Activated CD8-positive, alpha-beta T cell treated with anti-CD3 and anti-CD28 coated beads for 36 hours (primary cell): ENCODE data around the gene NRROS. TPM values are rescaled to one million over a fixed set of nuclear protein-coding genes. Genes with fewer than 3 reads are reported as not detected.

Experiments
- ATAC-seq: fragments of 200-7000 bp; cut with Tn5 transposase; one replicate; pipeline ENCODE4 v1.10.0; 2021; ENCODE audit warnings: mild to moderate bottlenecking, moderate library complexity
- CTCF ChIA-PET: fragments of 350-600 bp; sonication (Branson Sonifier 250); formaldehyde crosslinking; loops from one replicate; lab custom pipeline; 2021; ENCODE audit warnings: antibody characterized with exemption; lab: Charles Lee
- POLR2A ChIA-PET: fragments of 350-600 bp; sonication (Branson Sonifier 250); formaldehyde crosslinking; loops from one replicate; lab custom pipeline; 2021; ENCODE audit warnings: antibody characterized with exemption; lab: Charles Lee
- DNase-seq: peaks from one replicate; pipeline ENCODE4 v3.0.0-alpha.2; 2020
- H3K27ac Mint-ChIP-seq: one replicate; pipeline ENCODE4 v1.8.0; 2021; ENCODE audit warnings: mild to moderate bottlenecking, mixed read lengths
- H3K27me3 Mint-ChIP-seq: one replicate; pipeline ENCODE4 v1.8.0; 2021; ENCODE audit warnings: mixed read lengths
- H3K36me3 Mint-ChIP-seq: one replicate; pipeline ENCODE4 v1.8.0; 2021; ENCODE audit warnings: low read depth, mixed read lengths
- H3K4me1 Mint-ChIP-seq: one replicate; pipeline ENCODE4 v1.8.0; 2021; ENCODE audit warnings: low read depth, mixed read lengths
- H3K4me3 Mint-ChIP-seq: one replicate; pipeline ENCODE4 v1.8.0; 2021; ENCODE audit warnings: mild to moderate bottlenecking, moderate library complexity, mixed read lengths
- H3K9me3 Mint-ChIP-seq: one replicate; pipeline ENCODE4 v1.8.0; 2021; ENCODE audit warnings: mixed read lengths
- CTCF ChIP-seq: fragments of 200-600 bp; IDR thresholded peaks from one replicate; pipeline ENCODE4 v1.8.0; 2022; ENCODE audit warnings: antibody characterized with exemption, mild to moderate bottlenecking
- intact Hi-C: fragments of 100-400 bp; cut with micrococcal nuclease; formaldehyde crosslinking; loops from one replicate; pipeline ENCODE4 v1.10.0; 2022
- total RNA-seq, 2 experiments: library from RNA; stranded (reverse); gene quantifications; one replicate each; pipeline ENCODE4 v1.2.3, GENCODE V29; 2021

NRROS gene
- total RNA-seq, 2 experiments from 2014 or later, result 24.2 to 26.5 TPM

GRCh38 chr3:196697270-196697669 is 57.8 kb downstream of the NRROS start:
- peaks cover 5% of the 10 kb centered on the region for H3K4me1 Mint-ChIP-seq
- no peaks in the 10 kb centered on the region for H3K9me3 Mint-ChIP-seq
- ChIA-PET CTCF (interaction anchor here (0.9 to 2.4 kb wide), 3 partner anchors 13 to 169 kb away, joined by 3 to 6 read pairs (median 4); no protein-coding TSS in a partner anchor), POLR2A (interaction anchor here (1.0 kb wide), 1 partner anchor 12 kb away, joined by 3 read pairs; no protein-coding TSS in a partner anchor)
- H3K27ac Mint-ChIP-seq, result no peak overlapping the region
- H3K36me3 Mint-ChIP-seq, result no peaks in the 10 kb centered on the region
- H3K4me3 Mint-ChIP-seq, result no peak overlapping the region
- H3K27me3 Mint-ChIP-seq, result no peaks in the 10 kb centered on the region
- no peak for ATAC-seq
- intact Hi-C loops, result no loop called here
- no peak for DNase-seq
- TF ChIP-seq CTCF, result no peak

GRCh38 chr3:196699749-196700148 is 60.3 kb downstream of the NRROS start:
- ChIA-PET CTCF (no interaction called here), POLR2A (interaction anchor here (0.9 kb wide), 1 partner anchor 12 kb away, joined by 5 read pairs; the partner anchor contains the start of genes CEP19 and PIGX)
- H3K4me3 Mint-ChIP-seq, result no peak overlapping the region
- DNase-seq, result no peak
- intact Hi-C loops, result no loop called here
- no peaks in the 10 kb centered on the region for H3K9me3 Mint-ChIP-seq
- no peak for TF ChIP-seq CTCF
- H3K27me3 Mint-ChIP-seq, result no peaks in the 10 kb centered on the region
- no peak overlapping the region for H3K27ac Mint-ChIP-seq
- no peaks in the 10 kb centered on the region for H3K36me3 Mint-ChIP-seq
- no peak for ATAC-seq
- H3K4me1 Mint-ChIP-seq, result peaks cover 3% of the 10 kb centered on the region

GRCh38 chr3:196700801-196701200 is 61.3 kb downstream of the NRROS start:
- DNase-seq (no peak), ATAC-seq (no peak)
- H3K4me3 Mint-ChIP-seq, result no peak overlapping the region
- no peak overlapping the region for H3K27ac Mint-ChIP-seq
- H3K4me1 Mint-ChIP-seq, result peaks cover 3% of the 10 kb centered on the region
- H3K9me3 Mint-ChIP-seq, result no peaks in the 10 kb centered on the region
- intact Hi-C loops, result no loop called here
- ChIA-PET CTCF (no interaction called here), POLR2A (no interaction called here)
- no peak for TF ChIP-seq CTCF
- H3K27me3 Mint-ChIP-seq, result no peaks in the 10 kb centered on the region
- H3K36me3 Mint-ChIP-seq, result no peaks in the 10 kb centered on the region

- Mint-ChIP-seq H3K36me3 (peaks cover 4% of the 10 kb centered on the region), H3K9me3 (no peaks in the 10 kb centered on the region), H3K4me1 (peaks cover 8% of the 10 kb centered on the region), H3K27ac (no peak overlapping the region), H3K4me3 (no peak overlapping the region), H3K27me3 (no peaks in the 10 kb centered on the region)
- CTCF ChIA-PET, result no interaction called here
- ATAC-seq (no peak), DNase-seq (no peak)
- intact Hi-C loops, result no loop called here
- TF ChIP-seq CTCF, result no peak
- POLR2A ChIA-PET, result interaction anchor here (0.6 kb wide), 1 partner anchor 97 kb away, joined by 3 read pairs; no protein-coding TSS in a partner anchor
These were observed 66.8 kb downstream of the NRROS start for GRCh38 chr3:196706327-196706726.

GRCh38 chr3:196706731-196707130 is 67.2 kb downstream of the NRROS start:
- Mint-ChIP-seq H3K4me3 (no peak overlapping the region), H3K9me3 (no peaks in the 10 kb centered on the region), H3K4me1 (peaks cover 11% of the 10 kb centered on the region), H3K27ac (no peak overlapping the region), H3K36me3 (peaks cover 4% of the 10 kb centered on the region), H3K27me3 (no peaks in the 10 kb centered on the region)
- ATAC-seq (no peak), DNase-seq (no peak)
- intact Hi-C loops, result no loop called here
- ChIA-PET CTCF (interaction anchor here (2.4 kb wide), 1 partner anchor 22 kb away, joined by 12 read pairs; no protein-coding TSS in a partner anchor), POLR2A (no interaction called here)
- no peak for TF ChIP-seq CTCF
